Neural progenitor cell (in vitro differentiated cells): ENCODE results near the gene PLA2G4B.

Source experiments
- EZH2 ChIP-seq: fragments of 200-600 bp; sonication (generic); IDR thresholded peaks from 2 replicates; pipeline ENCODE4 v1.6.1; 2017; ENCODE audit warnings: antibody characterized with exemption, mild to moderate bottlenecking, moderate library complexity
- EZH2phosphoT487 ChIP-seq: fragments of 200-600 bp; sonication (generic); IDR thresholded peaks from 2 replicates; pipeline ENCODE4 v1.6.1; 2017; ENCODE audit warnings: antibody characterized with exemption
- TF ChIP-seq, protein P1 (sequence below): fragments of 200-600 bp; sonication (generic); IDR thresholded peaks from 2 replicates; pipeline ENCODE4 v1.5.1; 2017; ENCODE audit warnings: antibody characterized with exemption, mild to moderate bottlenecking

DNA sequence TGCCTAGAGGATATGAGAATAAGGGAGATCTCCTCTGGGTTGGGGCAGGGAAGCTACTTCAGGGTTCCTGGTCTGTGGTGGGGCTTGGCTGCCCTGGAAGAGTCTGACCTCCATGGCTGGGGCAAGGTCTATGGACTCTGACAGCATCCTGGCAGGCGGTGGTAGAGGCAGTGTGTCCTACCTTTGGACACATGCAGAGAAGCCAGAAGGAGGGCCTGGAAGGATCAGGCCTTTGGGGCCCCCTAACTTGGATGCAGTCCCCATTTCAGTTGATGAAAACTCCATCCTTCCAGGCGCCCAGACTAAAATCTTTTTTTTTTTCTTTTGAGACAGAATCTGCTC, 44.8 kb downstream of the PLA2G4B start:
- TF ChIP-seq, protein P1, sequence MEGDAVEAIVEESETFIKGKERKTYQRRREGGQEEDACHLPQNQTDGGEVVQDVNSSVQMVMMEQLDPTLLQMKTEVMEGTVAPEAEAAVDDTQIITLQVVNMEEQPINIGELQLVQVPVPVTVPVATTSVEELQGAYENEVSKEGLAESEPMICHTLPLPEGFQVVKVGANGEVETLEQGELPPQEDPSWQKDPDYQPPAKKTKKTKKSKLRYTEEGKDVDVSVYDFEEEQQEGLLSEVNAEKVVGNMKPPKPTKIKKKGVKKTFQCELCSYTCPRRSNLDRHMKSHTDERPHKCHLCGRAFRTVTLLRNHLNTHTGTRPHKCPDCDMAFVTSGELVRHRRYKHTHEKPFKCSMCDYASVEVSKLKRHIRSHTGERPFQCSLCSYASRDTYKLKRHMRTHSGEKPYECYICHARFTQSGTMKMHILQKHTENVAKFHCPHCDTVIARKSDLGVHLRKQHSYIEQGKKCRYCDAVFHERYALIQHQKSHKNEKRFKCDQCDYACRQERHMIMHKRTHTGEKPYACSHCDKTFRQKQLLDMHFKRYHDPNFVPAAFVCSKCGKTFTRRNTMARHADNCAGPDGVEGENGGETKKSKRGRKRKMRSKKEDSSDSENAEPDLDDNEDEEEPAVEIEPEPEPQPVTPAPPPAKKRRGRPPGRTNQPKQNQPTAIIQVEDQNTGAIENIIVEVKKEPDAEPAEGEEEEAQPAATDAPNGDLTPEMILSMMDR = no peak
- TF ChIP-seq EZH2 (no peak), EZH2phosphoT487 (no peak)
